Fibroblast of peridontal ligament (primary cell): ENCODE results near the gene C2orf74.

ENCODE experiments used
- DNase-seq: peaks from one replicate; pipeline ENCODE4 v3.0.0-alpha.2; 2010; ENCODE audit errors: extremely low read depth

The C2orf74 gene

DNA sequence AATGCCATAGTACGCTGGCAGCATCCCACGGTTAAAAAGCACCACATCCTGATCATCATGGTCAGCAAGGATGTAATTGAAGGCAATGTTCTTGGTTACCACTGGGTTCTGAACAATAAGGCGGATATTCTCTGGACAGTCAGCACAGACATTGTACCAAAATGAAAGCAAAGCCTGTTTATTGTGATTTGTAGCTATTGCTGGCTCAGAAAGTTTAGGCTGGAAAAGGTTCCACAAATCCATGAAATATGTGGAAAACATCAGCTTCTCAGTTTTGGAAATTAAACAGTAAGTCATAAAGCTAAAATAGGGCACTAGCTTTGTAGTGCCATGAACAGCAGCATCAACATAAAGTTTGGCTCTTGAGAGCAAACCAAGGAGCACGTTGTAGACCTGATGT is 52.2 kb downstream of the C2orf74 start:
- DNase-seq = no peak
